ENCODE measurements around the gene CEP112. TPM values are rescaled to one million over a fixed set of nuclear protein-coding genes. Genes with fewer than 3 reads are reported as not detected.

The CEP112 gene
- total and polyA plus RNA-seq, 9 of the 15 experiments (the other 6 are each of a cell fraction or from before 2014, with no cell fraction given): 0.84 TPM; not detected in 8

GRCh38 chr17:65637786-65638185 is 554.1 kb downstream of the CEP112 start (continued):
- TF ChIP-seq CTCF (IDR thresholded peaks at IDR 0.05 in 2 of 3, conservative IDR thresholded peaks at IDR 0.05 in 1 of 3; ENCODE audit: insufficient read depth in 2 of 3, low read depth in 1 of 3, low read length in 3 of 3) (no peak), MED1 (CRISPR knock-in tag; IDR thresholded peaks at IDR 0.05; ENCODE audit: borderline replicate concordance) (no peak), E2F1 (CRISPR knock-in tag; IDR thresholded peaks at IDR 0.05) (no peak), UBTF (IDR thresholded peaks at IDR 0.05; ENCODE audit: borderline replicate concordance in 1 of 2, low read depth in 2 of 2, low read length in 2 of 2) (no peak), MAFK (IDR thresholded peaks at IDR 0.05; ENCODE audit: low read length) (no peak), RBM34 (IDR thresholded peaks at IDR 0.05; ENCODE audit: borderline replicate concordance, insufficient read depth, low read length) (no peak), ZBTB11 (CRISPR knock-in tag; IDR thresholded peaks at IDR 0.05) (no peak), CREB3 (tag; conservative IDR thresholded peaks at IDR 0.05; ENCODE audit: low read depth) (no peak), THRA (IDR thresholded peaks at IDR 0.05) (no peak), ZNF830 (CRISPR knock-in tag; IDR thresholded peaks at IDR 0.05) (no peak)
